ENCODE data around the gene JAM3.

DNA sequence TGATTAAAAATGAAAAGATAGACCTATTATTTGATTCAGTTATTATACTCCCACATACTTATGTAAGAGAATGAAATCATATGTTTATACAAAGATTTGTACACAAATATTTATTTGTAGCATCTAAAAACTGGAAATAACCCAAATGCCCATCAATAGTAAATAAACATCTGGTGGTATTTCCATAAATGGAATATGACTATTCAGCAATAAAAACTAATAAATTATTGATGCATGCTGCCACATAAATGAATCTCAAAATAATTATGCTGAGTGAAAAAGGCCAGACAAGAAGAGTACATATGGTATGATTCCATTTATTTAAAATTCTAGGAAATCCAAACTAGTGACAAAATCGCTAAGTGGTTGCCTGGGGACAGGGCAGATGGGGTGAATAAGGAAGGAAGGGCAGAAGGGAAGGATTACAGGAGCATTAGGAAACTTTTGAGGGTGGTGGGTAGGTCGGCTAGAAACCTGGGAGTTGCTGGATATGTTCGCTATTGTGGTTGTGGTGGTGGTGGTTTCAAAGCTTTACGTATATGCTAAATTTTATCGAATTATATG is 41.5 kb downstream of the JAM3 start:
- TF ChIP-seq, protein P1, sequence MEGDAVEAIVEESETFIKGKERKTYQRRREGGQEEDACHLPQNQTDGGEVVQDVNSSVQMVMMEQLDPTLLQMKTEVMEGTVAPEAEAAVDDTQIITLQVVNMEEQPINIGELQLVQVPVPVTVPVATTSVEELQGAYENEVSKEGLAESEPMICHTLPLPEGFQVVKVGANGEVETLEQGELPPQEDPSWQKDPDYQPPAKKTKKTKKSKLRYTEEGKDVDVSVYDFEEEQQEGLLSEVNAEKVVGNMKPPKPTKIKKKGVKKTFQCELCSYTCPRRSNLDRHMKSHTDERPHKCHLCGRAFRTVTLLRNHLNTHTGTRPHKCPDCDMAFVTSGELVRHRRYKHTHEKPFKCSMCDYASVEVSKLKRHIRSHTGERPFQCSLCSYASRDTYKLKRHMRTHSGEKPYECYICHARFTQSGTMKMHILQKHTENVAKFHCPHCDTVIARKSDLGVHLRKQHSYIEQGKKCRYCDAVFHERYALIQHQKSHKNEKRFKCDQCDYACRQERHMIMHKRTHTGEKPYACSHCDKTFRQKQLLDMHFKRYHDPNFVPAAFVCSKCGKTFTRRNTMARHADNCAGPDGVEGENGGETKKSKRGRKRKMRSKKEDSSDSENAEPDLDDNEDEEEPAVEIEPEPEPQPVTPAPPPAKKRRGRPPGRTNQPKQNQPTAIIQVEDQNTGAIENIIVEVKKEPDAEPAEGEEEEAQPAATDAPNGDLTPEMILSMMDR (IDR thresholded peaks at IDR 0.05): no peak
- no peak for TF ChIP-seq ZFX (IDR thresholded peaks at IDR 0.05; ENCODE audit: borderline replicate concordance)

All from 22Rv1 (cell line).